HepG2 (cell line): ENCODE data around the gene EIF4E. TPM values are rescaled to one million over a fixed set of nuclear protein-coding genes. Genes with fewer than 3 reads are reported as not detected.

Experiments
- ASH2L ChIP-seq: fragments of 300-600, 200-600 bp; sonication (generic); IDR thresholded peaks from 2 replicates; pipeline ENCODE4 v1.7.0; 2017; ENCODE audit warnings: low read depth, mild to moderate bottlenecking, moderate library complexity, mixed read lengths, low read length; ENCODE audit not compliant: insufficient read length
- CCAR2 ChIP-seq: fragments of 200-400 bp; formaldehyde crosslinking; optimal IDR thresholded peaks from 2 replicates; pipeline ENCODE3; 2018; ENCODE audit warnings: low read depth, mild to moderate bottlenecking, low read length, moderate library complexity
- CENPT ChIP-seq: sonication (generic); formaldehyde crosslinking; IDR thresholded peaks from 2 replicates; pipeline ENCODE4 v1.8.0; 2022; ENCODE audit warnings: low read depth, mild to moderate bottlenecking, moderate library complexity, missing genetic modification reagents
- CREM ChIP-seq, 2 experiments: sonication (generic) in 1 of 2; formaldehyde crosslinking in 1 of 2; IDR thresholded peaks; 2 replicates each; pipeline versions ENCODE4 v1.4.0 to v1.6.1; 2016 to 2020; ENCODE audit warnings: antibody characterized with exemption in 1 of 2, mild to moderate bottlenecking in 1 of 2, missing genetic modification reagents in 1 of 2
- ELF1 ChIP-seq: sonication (generic); formaldehyde crosslinking; IDR thresholded peaks from 2 replicates; pipeline ENCODE4 v1.4.0; 2020; ENCODE audit warnings: missing genetic modification reagents
- GPN1 ChIP-seq: sonication (generic); formaldehyde crosslinking; IDR thresholded peaks from 2 replicates; pipeline ENCODE4 v1.5.1; 2020; ENCODE audit warnings: missing genetic modification reagents, borderline replicate concordance
- KLF15 ChIP-seq: sonication (generic); formaldehyde crosslinking; IDR thresholded peaks from 2 replicates; pipeline ENCODE4 v1.8.1; 2023; ENCODE audit warnings: borderline replicate concordance, mild to moderate bottlenecking, inconsistent platforms, missing genetic modification reagents, mixed read lengths
- MIXL1 ChIP-seq: IDR thresholded peaks from 2 replicates; pipeline ENCODE4 v1.6.1; 2016
- NBN ChIP-seq: fragments of 450-650 bp; conservative IDR thresholded peaks from 2 replicates; pipeline ENCODE4 v1.6.1; 2017
- NKX3-1 ChIP-seq: sonication (generic); formaldehyde crosslinking; IDR thresholded peaks from 2 replicates; pipeline ENCODE4 v1.5.0; 2020; ENCODE audit warnings: missing genetic modification reagents
- NR2F6 ChIP-seq, 2 experiments: IDR thresholded peaks; 2 replicates each; pipeline ENCODE4 v1.6.1; 2016; ENCODE audit warnings: antibody characterized with exemption in 1 of 2, mild to moderate bottlenecking in 1 of 2
- PPARG ChIP-seq: conservative IDR thresholded peaks from 2 replicates; pipeline ENCODE4 v1.6.1; 2016; ENCODE audit warnings: missing biosample characterization, missing genetic modification reagents
- RAD21 ChIP-seq: fragments of 450-650 bp; formaldehyde crosslinking; IDR thresholded peaks from 2 replicates; pipeline ENCODE4 v1.5.0; 2020; ENCODE audit warnings: mild to moderate bottlenecking
- RBAK ChIP-seq: sonication (generic); formaldehyde crosslinking; IDR thresholded peaks from 2 replicates; pipeline ENCODE4 v1.5.1; 2020; ENCODE audit warnings: mild to moderate bottlenecking, missing genetic modification reagents
- SIN3A ChIP-seq: IDR thresholded peaks from 2 replicates; pipeline ENCODE4 v1.6.1; 2011; ENCODE audit warnings: low read depth, mild to moderate bottlenecking, control low read depth, low read length, borderline replicate concordance
- TBX3 ChIP-seq: fragments of 450-650 bp; IDR thresholded peaks from 2 replicates; pipeline ENCODE4 v1.6.1; 2017; ENCODE audit warnings: antibody characterized with exemption, mild to moderate bottlenecking, inconsistent platforms, borderline replicate concordance
- ZNF101 ChIP-seq: sonication (generic); formaldehyde crosslinking; IDR thresholded peaks from 2 replicates; pipeline ENCODE4 v1.4.0; 2020; ENCODE audit warnings: mild to moderate bottlenecking, low read depth, missing genetic modification reagents, borderline replicate concordance
- ZNF30 ChIP-seq: sonication (generic); formaldehyde crosslinking; IDR thresholded peaks from 2 replicates; pipeline ENCODE4 v1.5.0; 2020; ENCODE audit warnings: mild to moderate bottlenecking, missing genetic modification reagents
- ZNF430 ChIP-seq: sonication (generic); formaldehyde crosslinking; IDR thresholded peaks from 2 replicates; pipeline ENCODE4 v1.9.0; 2021; ENCODE audit warnings: mild to moderate bottlenecking, missing genetic modification reagents
- ZNF674 ChIP-seq: sonication (generic); formaldehyde crosslinking; IDR thresholded peaks from 2 replicates; pipeline ENCODE4 v1.5.0; 2020; ENCODE audit warnings: low read depth, mild to moderate bottlenecking, missing genetic modification reagents
- polyA plus RNA-seq, 8 experiments: library from polyadenylated mRNA; depleted of rRNA in 3 of 8; stranded (reverse) in 7 of 8; unstranded in 1 of 8; fragments of >200 nt; fragmentation: Illumina TruSeq in 4 of 8; extraction: Trizol in 4 of 8; gene quantifications; 2 replicates each; pipeline versions ENCODE4 v1.2.1 to v1.2.3, GENCODE V29; 2011 to 2016; ENCODE audit warnings: low read depth in 4 of 8, missing spikeins in 1 of 8, mixed read lengths in 1 of 8; ENCODE audit not compliant: insufficient read depth in 1 of 8
- total RNA-seq, 5 experiments: library from RNA; depleted of rRNA; stranded (reverse); fragments of >200 nt; fragmentation: Illumina TruSeq; extraction: Trizol; gene quantifications; 2 replicates each; pipeline ENCODE4 v1.2.3, GENCODE V29; 2016; ENCODE audit warnings: low read depth in 1 of 5
- TF ChIP-seq, protein P1 (sequence below): IDR thresholded peaks from 2 replicates; pipeline ENCODE4 v1.6.1; 2016; ENCODE audit warnings: missing biosample characterization, missing genetic modification reagents, low read depth
- TF ChIP-seq, protein P2 (sequence below): sonication (generic); formaldehyde crosslinking; IDR thresholded peaks from 2 replicates; pipeline ENCODE4 v1.5.0; 2020; ENCODE audit warnings: mild to moderate bottlenecking, missing genetic modification reagents, moderate library complexity
- TF ChIP-seq, protein P3 (sequence below): sonication (generic); formaldehyde crosslinking; IDR thresholded peaks from 2 replicates; pipeline ENCODE4 v1.8.0; 2022; ENCODE audit warnings: missing genetic modification reagents, mild to moderate bottlenecking, moderate library complexity, borderline replicate concordance
- TF ChIP-seq, protein P4 (sequence below): sonication (generic); formaldehyde crosslinking; IDR thresholded peaks from 2 replicates; pipeline ENCODE4 v1.4.0; 2020; ENCODE audit warnings: missing genetic modification reagents

The EIF4E gene
- total and polyA plus RNA-seq, 2 of the 13 experiments (the other 11 are each of a cell fraction or from before 2014, with no cell fraction given), result 50.8 to 194 TPM

DNA sequence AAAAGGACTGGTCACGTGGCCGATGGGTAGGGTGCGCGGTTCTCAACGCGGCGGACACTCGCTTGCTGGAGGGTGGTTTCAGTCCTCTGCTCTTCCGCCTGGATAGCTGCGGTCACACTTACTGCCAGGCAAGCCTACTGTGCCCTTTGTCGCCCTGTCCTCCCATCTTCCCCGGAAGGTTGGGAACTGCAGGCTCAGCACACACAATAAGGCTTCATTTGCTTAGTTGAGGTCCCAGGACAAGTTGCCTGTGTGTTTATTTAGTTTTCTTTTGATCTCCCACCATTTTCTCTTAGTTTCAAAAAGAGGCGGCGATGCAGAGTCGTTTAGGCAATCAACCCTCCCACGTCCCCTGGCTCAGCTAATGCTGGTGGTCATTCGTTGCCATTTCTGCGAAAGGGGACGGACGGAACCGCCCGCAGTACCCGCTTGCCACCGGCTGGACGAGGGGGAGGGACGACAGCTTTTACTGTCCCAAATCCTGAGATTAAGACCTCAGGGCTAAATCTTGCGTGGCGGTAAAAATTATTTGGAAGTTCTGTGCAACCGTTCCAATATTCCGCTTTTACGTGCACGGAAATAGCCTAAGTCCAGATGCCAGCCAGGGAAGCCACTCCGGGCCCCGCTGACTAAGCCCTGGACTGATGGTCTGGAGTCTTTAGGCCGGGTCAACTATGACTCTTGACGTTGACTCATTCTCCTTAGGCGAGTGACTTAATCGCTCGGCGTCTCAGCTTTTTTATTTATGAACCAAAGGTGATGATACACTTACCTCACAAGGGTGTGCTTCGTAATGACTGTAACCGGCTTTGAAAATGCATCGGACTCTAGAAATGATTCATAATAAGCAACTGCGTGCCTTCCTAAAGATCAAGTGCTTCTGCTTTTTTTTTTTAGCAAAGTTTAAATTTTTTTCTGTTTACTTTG is 671 bp upstream of the EIF4E start (continued):
- 0 out of 2 replicates have a peak, but pooled peaks have one; percentile 13 for TF ChIP-seq RAD21 (CRISPR knock-in tag)
- TF ChIP-seq, protein P1, sequence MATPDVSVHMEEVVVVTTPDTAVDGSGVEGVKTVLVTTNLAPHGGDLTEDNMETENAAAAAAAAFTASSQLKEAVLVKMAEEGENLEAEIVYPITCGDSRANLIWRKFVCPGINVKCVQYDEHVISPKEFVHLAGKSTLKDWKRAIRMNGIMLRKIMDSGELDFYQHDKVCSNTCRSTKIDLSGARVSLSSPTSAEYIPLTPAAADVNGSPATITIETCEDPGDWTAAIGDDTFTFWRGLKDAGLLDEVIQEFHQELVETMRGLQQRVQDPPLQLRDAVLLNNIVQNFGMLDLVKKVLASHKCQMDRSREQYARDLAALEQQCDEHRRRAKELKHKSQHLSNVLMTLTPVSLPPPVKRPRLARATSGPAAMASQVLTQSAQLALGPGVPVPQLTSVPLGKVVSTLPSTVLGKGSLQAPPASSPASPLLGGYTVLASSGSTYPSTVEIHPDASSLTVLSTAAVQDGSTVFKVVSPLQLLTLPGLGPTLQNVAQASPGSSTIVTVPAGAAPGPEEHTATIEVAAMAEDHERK (CRISPR knock-in tag), result no peak
- no peak for TF ChIP-seq NKX3-1 (CRISPR knock-in tag)
- no peak for TF ChIP-seq ZNF101
- TF ChIP-seq CENPT (CRISPR knock-in tag), result no peak
- TF ChIP-seq CCAR2, result no peak
- TF ChIP-seq RBAK, result no peak
- TF ChIP-seq, protein P2, sequence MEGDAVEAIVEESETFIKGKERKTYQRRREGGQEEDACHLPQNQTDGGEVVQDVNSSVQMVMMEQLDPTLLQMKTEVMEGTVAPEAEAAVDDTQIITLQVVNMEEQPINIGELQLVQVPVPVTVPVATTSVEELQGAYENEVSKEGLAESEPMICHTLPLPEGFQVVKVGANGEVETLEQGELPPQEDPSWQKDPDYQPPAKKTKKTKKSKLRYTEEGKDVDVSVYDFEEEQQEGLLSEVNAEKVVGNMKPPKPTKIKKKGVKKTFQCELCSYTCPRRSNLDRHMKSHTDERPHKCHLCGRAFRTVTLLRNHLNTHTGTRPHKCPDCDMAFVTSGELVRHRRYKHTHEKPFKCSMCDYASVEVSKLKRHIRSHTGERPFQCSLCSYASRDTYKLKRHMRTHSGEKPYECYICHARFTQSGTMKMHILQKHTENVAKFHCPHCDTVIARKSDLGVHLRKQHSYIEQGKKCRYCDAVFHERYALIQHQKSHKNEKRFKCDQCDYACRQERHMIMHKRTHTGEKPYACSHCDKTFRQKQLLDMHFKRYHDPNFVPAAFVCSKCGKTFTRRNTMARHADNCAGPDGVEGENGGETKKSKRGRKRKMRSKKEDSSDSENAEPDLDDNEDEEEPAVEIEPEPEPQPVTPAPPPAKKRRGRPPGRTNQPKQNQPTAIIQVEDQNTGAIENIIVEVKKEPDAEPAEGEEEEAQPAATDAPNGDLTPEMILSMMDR (CRISPR knock-in tag), result no peak
- TF ChIP-seq, protein P3, sequence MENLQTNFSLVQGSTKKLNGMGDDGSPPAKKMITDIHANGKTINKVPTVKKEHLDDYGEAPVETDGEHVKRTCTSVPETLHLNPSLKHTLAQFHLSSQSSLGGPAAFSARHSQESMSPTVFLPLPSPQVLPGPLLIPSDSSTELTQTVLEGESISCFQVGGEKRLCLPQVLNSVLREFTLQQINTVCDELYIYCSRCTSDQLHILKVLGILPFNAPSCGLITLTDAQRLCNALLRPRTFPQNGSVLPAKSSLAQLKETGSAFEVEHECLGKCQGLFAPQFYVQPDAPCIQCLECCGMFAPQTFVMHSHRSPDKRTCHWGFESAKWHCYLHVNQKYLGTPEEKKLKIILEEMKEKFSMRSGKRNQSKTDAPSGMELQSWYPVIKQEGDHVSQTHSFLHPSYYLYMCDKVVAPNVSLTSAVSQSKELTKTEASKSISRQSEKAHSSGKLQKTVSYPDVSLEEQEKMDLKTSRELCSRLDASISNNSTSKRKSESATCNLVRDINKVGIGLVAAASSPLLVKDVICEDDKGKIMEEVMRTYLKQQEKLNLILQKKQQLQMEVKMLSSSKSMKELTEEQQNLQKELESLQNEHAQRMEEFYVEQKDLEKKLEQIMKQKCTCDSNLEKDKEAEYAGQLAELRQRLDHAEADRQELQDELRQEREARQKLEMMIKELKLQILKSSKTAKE (CRISPR knock-in tag), result no peak
- TF ChIP-seq, protein P4, sequence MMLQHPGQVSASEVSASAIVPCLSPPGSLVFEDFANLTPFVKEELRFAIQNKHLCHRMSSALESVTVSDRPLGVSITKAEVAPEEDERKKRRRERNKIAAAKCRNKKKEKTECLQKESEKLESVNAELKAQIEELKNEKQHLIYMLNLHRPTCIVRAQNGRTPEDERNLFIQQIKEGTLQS (CRISPR knock-in tag), result no peak
- no peak for TF ChIP-seq ZNF430
- TF ChIP-seq ZNF674 (CRISPR knock-in tag), result no peak
- TF ChIP-seq SIN3A, result peak; percentile 68; the same call in 1 of the 2 replicates
- peak; percentile 32; the same call in 1 of the 2 replicates for TF ChIP-seq CREM (IDR thresholded peaks at IDR 0.05)
- no peak for TF ChIP-seq CREM (CRISPR knock-in tag; IDR thresholded peaks at IDR 0.05)
- no peak for TF ChIP-seq GPN1
- no peak for TF ChIP-seq ZNF30 (CRISPR knock-in tag)
- TF ChIP-seq KLF15, result no peak
- no peak for TF ChIP-seq TBX3
- no peak for TF ChIP-seq NBN
- peak; percentile 41 for TF ChIP-seq ASH2L
- TF ChIP-seq PPARG (CRISPR knock-in tag), result no peak
- 0 out of 2 replicates have a peak, but pooled peaks have one; percentile 7 for TF ChIP-seq MIXL1 (CRISPR knock-in tag)
- peak; percentile 72 for TF ChIP-seq ELF1 (CRISPR knock-in tag)
- no peak for TF ChIP-seq NR2F6 (IDR thresholded peaks at IDR 0.05)
- no peak for TF ChIP-seq NR2F6 (CRISPR knock-in tag; IDR thresholded peaks at IDR 0.05)
